Panc1 (cell line): Measurements from ENCODE around the gene ARHGDIB. TPM values are rescaled to one million over a fixed set of nuclear protein-coding genes. Genes with fewer than 3 reads are reported as not detected.

Experiments used
- ATAC-seq: fragments of 200-7000 bp; cut with Tn5 transposase; 2 replicates; pipeline ENCODE4 v1.9.1; 2020; ENCODE audit warnings: mild to moderate bottlenecking, moderate library complexity
- BruUV-seq: library from RNA; stranded (reverse); fragments of 400-500 nt; replicated peaks from 2 replicates; lab custom pipeline; 2021; lab: Mats Ljungman, UMichigan
- CTCF ChIA-PET: fragments of 300-600 bp; sonication (Branson Sonifier 250); formaldehyde crosslinking; loops from one replicate; lab custom pipeline; 2022; ENCODE audit warnings: antibody characterized with exemption; lab: Charles Lee
- POLR2A ChIA-PET: fragments of 300-600 bp; sonication (Branson Sonifier 250); formaldehyde crosslinking; loops from one replicate; lab custom pipeline; 2022; ENCODE audit warnings: antibody characterized with exemption; lab: Charles Lee
- DNase-seq: peaks from one replicate; pipeline ENCODE4 v3.0.0-alpha.2; 2010; ENCODE audit warnings: low read depth, low spot score
- H3K27ac ChIP-seq: 2 replicates; pipeline ENCODE4 v1.5.1; 2011; ENCODE audit warnings: mild to moderate bottlenecking, low read length, inconsistent platforms
- H3K27me3 ChIP-seq: fragments of 200-500 bp; sonication (Bioruptor generic); 2 replicates; pipeline ENCODE4 v1.6.0; 2014; ENCODE audit warnings: low read length, inconsistent platforms; ENCODE audit not compliant: control insufficient read depth, insufficient read depth
- H3K36me3 ChIP-seq: fragments of 200-500 bp; sonication (Bioruptor generic); 2 replicates; pipeline ENCODE4 v1.5.1; 2014; ENCODE audit warnings: inconsistent platforms, mild to moderate bottlenecking, low read length, moderate library complexity; ENCODE audit not compliant: control insufficient read depth, insufficient read depth
- H3K4me1 ChIP-seq: 2 replicates; pipeline ENCODE4 v1.5.1; 2011; ENCODE audit warnings: inconsistent platforms, mild to moderate bottlenecking, low read length, moderate library complexity; ENCODE audit not compliant: control insufficient read depth, insufficient read depth
- H3K4me3 ChIP-seq, 2 experiments: 2 replicates each; pipeline ENCODE4 v1.5.1; 2011 to 2012; ENCODE audit warnings: low read depth in 2 of 2, low read length in 2 of 2, mild to moderate bottlenecking in 2 of 2, inconsistent platforms in 1 of 2, moderate library complexity in 1 of 2
- H3K9me3 ChIP-seq: fragments of 200-500 bp; sonication (Bioruptor generic); 2 replicates; pipeline ENCODE4 v1.5.1; 2014; ENCODE audit warnings: low read depth, mild to moderate bottlenecking, inconsistent platforms, low read length, moderate library complexity; ENCODE audit not compliant: control insufficient read depth, insufficient read depth
- CTCF ChIP-seq: fragments of 450-650 bp; IDR thresholded peaks from 2 replicates; pipeline ENCODE4 v1.5.1; 2017; ENCODE audit warnings: mild to moderate bottlenecking
- POLR2AphosphoS5 ChIP-seq: IDR thresholded peaks from 2 replicates; pipeline ENCODE4 v1.6.1; 2012; ENCODE audit warnings: mild to moderate bottlenecking, low read depth, low read length, moderate library complexity
- REST ChIP-seq, 2 experiments: IDR thresholded peaks; 2 replicates each; pipeline ENCODE4 v1.6.1; 2011 to 2012; ENCODE audit warnings: low read depth in 2 of 2, control low read depth in 1 of 2, low read length in 1 of 2, mild to moderate bottlenecking in 1 of 2, moderate library complexity in 1 of 2; ENCODE audit not compliant: insufficient read depth in 1 of 2
- SIN3A ChIP-seq: IDR thresholded peaks from 2 replicates; pipeline ENCODE4 v1.6.1; 2012; ENCODE audit warnings: low read depth, mild to moderate bottlenecking, low read length, moderate library complexity, borderline replicate concordance; ENCODE audit not compliant: insufficient read depth
- TCF7L2 ChIP-seq: IDR thresholded peaks from 2 replicates; pipeline ENCODE4 v1.6.1; 2011; ENCODE audit warnings: mild to moderate bottlenecking, low read depth, low read length, inconsistent platforms
- in situ Hi-C: cut with HindIII; loops from 2 replicates; pipeline ENCODE4 v1.10.0; 2016; ENCODE audit warnings: low sequenced_read_pairs, low pct_unique_long_range_greater_than_20kb
- intact Hi-C: fragments of 100-400 bp; cut with micrococcal nuclease; formaldehyde crosslinking; loops from one replicate; pipeline ENCODE4 v1.10.0; 2022; ENCODE audit not compliant: unreplicated experiment
- total RNA-seq: library from RNA; stranded (reverse); gene quantifications from one replicate; pipeline ENCODE4 v1.2.1, GENCODE V29; 2021; ENCODE audit not compliant: unreplicated experiment

The ARHGDIB gene
- total RNA-seq, 1 experiment from 2014 or later: 1.6 TPM

- intact Hi-C loops (no loop called here), in situ Hi-C loops (no loop called here)
- Histone ChIP-seq H3K9me3 (no peaks in the 10 kb centered on the region), H3K4me1 (no peaks in the 10 kb centered on the region), H3K4me3 (no peak overlapping the region), H3K27ac (no peak overlapping the region), H3K36me3 (no peaks in the 10 kb centered on the region), H3K27me3 (peaks cover 8% of the 10 kb centered on the region)
- ChIA-PET CTCF (no interaction called here), POLR2A (no interaction called here)
- ATAC-seq: no peak
- no TSS peak for BruUV-seq
- TF ChIP-seq POLR2AphosphoS5 (no peak), REST (IDR thresholded peaks at IDR 0.05; ENCODE audit: insufficient read depth in 1 of 2, low read depth in 2 of 2, low read length in 1 of 2) (no peak), TCF7L2 (no peak), SIN3A (no peak)
- no peak for DNase-seq
Observed at GRCh38 chr12:15000575-15000974, 39.2 kb upstream of the ARHGDIB start.

DNA sequence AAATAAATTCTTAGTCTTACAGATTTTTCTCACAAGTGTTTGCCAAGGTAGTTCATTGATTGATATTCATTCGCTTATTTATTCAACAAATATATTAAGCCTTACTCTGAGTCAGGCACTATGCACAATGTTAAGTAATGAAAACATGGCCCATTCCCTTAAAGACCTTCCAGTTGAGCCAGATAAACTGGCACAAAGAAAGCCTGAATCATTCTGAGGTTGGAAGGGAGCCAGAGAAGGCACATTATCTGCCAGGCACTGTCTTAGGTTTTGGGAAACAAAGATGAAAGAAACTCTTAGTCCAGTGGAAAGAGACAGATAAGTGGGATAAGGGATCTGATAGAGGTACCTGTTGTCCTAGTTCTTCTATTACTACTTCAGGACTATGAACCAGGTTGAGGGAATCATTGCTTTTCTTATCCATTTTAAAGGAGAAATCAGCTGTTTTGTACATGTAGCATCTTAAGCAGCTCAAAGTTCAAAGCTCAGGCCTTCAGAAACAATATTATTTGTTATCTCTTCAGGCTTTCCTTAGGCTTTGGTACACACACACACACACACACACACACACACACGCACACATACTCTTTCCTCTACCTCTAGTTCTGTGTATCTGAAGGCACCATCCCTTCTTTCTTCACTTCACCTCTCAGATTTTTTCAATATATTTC, 38.4 kb upstream of the ARHGDIB start:
- TF ChIP-seq CTCF (no peak), POLR2AphosphoS5 (no peak), TCF7L2 (no peak), SIN3A (no peak), REST (IDR thresholded peaks at IDR 0.05; ENCODE audit: insufficient read depth in 1 of 2, low read depth in 2 of 2, low read length in 1 of 2) (no peak)
- Histone ChIP-seq H3K9me3 (no peaks in the 10 kb centered on the region), H3K27me3 (peaks cover 8% of the 10 kb centered on the region), H3K4me1 (no peaks in the 10 kb centered on the region), H3K4me3 (no peak overlapping the region), H3K27ac (no peak overlapping the region), H3K36me3 (no peaks in the 10 kb centered on the region)
- no TSS peak for BruUV-seq
- no peak for DNase-seq
- in situ Hi-C loops: no loop called here
- CTCF ChIA-PET: no interaction called here
- no peak for ATAC-seq
- intact Hi-C loops: loop anchor here (10.0 kb wide), 1 partner anchor 275 kb away; no protein-coding TSS in a partner anchor
- POLR2A ChIA-PET: interaction anchor here (0.6 kb wide), 1 partner anchor 250 kb away, joined by 3 read pairs; no protein-coding TSS in a partner anchor
